ENCODE measurements around the gene PPP2R5C.

The PPP2R5C gene

DNA sequence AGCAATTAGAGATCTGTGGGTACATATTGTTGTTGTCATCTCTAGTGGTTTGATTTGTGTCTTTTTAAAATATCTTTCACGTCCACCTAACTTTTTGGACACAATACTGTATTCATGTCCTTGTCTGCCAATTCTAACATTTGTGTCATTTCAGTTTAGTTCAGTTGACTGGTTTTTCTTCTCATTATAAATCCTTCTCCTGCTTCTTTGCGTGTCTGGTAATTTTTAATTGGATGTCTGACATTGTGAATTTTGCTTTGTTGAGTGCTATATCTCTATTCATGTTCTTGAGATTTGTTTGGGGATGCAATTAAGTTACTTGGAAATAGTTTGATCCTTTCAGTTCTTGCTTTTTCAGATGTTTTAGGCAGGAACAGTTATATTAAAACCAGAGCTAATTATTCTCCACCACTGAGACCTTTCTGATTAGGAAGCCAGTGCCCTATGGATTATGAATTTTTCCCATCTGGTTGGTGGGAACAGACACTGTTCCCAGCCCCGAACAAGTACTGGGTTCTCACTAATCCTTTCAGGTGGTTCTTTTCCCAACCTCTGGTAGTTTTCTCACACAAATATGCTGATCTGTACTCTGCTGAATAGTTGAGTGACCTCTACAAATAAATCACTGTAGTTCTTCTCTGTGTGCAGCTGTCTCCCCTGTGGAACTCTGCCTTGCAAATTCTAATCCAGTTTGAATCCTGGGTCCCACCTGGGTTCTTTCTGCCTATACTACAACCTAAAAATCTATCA lies 111.7 kb downstream of the PPP2R5C start:
- no peak for DNase-seq

GRCh38 chr14:101873991-101874390 lies 112.5 kb downstream of the PPP2R5C start:
- DNase-seq = no peak

DNA sequence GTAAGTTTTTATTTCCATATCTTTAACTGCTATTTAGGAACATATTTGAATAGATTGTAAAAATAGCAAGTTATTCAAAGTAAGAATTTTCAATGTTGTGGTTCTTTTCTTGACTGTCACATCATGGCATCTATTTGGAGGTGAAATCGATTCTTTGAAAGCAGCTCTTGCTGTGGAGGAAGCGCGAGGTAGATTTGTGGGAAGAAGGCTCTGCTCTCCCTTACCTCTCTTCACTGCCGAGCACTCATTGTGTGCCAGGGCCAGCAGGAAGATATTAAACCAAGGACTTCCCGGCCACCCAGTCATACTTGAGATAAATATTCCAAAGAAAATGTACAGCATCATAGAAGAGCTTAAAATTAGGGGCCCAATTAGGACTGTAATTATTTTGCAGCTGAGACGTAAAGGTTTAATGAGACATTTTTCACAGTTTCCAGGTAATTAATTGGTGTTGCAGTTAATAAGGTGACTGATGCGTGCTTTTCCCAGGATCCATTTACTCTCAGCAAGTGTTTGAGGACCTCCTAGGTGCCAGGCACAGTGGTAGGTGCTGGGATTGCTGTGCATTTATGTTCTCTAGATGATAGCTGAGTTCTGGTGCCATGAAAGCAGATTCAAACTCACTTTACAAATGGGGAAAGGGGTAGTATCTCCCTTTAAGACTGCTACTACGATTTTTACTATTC lies 113.7 kb downstream of the PPP2R5C start:
- no peak for DNase-seq

DNA sequence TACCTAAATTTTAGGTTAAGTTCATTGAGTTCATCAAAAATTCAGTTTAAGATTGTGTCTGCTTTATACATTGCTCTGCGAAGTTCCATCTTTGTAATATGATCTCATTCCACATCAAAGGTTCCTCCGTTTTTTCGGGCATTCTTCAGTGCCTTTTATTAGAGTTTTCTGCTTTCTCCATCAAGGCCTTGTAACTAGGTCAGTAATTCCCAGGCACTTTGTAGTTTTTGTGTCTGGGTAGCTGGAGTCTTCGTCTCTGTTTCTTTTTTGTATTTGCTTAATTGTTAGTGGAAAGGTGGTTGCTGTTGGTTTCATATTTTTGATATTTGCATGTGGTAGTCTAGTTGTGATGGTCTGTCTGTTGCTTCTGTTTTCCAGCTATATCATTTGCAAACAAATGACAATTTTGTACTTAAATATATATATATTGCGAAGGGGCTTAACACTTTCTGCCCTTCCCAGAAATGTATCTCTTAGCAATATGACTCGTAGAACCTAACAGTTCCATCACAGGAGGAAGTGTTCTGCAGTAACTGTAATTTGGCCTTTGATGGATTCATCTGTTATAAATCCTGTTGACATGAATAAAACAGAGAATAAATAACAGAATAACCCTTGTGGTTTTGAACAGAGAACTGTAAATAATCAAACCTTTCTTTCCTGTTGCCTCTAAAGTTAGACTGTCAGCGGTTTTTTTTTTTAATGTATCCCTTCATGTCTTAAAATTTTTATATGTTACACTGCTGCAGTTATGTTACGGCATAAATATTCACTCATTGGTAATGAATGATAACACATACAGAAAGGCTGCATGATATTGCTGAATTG lies 114.4 kb downstream of the PPP2R5C start:
- DNase-seq = no peak

GRCh38 chr14:101876555-101876938 lies 115.0 kb downstream of the PPP2R5C start:
- peak; percentile 54 for DNase-seq

DNA sequence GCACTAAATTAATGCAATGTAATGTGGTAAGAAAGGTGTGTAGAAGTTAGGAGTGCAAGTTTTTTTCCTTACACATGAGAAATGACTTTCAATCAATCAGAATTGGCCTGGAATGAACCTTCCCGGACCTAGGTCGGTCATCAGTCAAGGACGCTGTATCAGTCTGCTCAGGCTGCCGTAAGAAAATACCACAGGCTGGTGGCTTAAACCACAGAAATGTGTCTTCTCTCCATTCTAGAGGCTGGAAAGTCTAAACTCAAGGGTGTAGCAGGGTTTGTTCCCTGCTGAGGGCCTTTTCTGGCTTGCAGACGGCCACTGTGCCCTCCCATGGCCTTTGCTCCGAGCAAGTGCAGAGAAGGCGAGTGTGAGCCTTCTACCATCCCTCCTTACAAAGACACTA lies 116.3 kb downstream of the PPP2R5C start:
- no peak for DNase-seq

- no peak for DNase-seq
Measured at GRCh38 chr14:101878211-101878821, 116.8 kb downstream of the PPP2R5C start.

DNA sequence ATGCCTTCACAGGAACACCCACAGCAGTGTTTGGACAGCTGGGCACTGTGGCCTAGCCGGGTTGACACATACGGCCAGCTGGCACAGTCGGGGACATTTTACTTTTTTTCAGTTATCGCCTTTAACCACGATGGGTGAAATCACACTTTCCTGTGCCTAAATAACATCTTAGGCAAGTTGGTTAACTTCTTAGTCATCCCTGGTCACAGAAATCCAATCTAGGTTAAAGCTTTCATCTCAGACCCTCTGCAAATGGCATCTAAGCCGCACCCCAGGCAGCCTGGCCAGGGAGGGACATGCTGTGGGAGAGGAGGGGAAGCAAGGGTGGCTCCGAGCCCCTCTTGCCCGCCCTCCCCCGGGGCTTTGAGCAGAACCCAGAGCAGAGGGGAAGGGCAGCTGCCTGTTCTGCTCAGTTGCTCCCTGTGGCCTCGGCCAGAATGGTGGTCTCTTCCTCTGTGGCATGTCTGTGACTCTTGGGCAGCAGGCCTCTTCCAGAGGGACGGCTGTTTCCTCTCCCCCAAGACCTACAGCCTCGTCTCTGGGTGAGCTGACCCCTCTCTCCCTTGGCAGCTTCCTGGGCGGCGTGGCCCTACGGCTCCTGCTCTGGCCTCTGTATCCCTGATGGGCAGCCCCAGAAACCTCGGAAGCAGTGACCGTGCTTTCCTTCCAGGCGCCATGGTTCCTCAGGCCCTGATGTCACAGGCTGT lies 117.5 kb downstream of the PPP2R5C start:
- no peak for DNase-seq

GRCh38 chr14:101879529-101880336 lies 118.2 kb downstream of the PPP2R5C start:
- no peak for DNase-seq

- DNase-seq = no peak
Measured at GRCh38 chr14:101881426-101881825, 119.9 kb downstream of the PPP2R5C start.

- DNase-seq = no peak
Measured at GRCh38 chr14:101882141-101882935, 120.8 kb downstream of the PPP2R5C start.

DNA sequence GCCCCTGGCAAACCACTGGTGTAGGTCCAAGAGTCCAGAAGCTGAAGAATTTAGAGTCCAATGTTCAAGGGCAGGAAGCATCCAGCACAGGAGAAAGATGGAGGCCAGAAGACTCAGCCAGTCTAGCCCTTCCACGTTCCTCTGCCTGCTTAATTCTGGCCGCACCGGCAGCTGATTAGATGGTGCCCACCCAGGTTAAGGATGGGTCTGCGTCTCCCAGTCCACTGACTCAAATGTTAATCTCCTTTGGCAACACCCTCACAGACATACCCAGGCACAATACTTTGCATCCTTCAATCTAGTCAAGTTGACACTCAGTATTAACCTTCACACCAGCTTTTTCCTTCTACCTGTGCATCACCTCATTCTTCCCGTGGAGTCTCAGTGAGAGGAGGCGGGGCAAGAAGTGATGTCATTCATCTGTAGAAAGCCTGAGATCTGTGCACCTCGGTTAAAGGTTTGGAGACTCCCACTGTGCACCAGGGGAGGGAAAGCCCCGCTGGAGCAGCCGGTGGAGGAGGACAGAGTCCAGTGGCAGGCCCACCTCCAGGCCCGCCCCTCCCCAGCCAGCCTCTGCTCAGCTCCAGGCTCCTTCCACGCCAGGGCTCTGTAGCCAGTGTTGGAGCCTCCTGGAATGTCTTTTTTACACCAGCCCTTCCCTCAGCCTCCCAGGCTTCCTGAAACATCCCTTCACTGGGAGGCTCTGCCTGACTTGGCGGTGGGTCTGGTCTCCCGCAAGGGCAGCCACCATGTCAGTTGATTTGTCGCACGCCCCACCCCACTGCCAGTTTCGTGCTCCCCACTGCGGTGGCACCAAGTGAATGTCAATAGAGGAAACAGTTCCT lies 122.8 kb downstream of the PPP2R5C start:
- no peak for DNase-seq

DNA sequence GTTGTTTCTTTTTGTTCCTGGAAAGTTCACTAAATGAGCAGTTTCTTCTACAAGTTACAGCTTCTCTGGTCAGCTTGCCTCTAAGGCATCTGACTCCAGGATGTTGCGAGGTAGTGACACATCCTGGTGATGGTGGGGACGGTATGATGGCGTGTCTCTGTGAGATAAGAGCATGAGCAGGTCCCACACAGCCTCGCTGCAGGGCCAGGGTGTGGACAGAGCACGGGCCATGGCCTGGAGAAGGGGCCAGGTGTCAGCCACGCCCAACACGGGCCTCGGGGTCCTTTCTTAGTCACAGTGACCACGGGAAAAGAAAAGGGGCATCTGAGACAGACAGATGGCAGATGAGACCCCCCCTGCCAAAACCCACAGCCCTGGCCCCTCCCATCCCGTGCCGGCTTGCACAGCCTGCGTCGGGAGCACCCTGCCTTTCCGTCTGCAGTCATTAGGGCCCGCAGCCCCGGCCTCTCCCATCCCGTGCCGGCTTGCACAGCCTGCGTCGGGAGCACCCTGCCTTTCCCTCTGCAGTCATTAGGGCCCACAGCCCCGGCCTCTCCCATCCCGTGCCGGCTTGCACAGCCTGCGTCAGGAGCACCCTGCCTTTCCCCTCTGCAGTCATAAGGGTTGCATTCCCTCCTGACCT lies 123.5 kb downstream of the PPP2R5C start:
- DNase-seq = no peak

DNA sequence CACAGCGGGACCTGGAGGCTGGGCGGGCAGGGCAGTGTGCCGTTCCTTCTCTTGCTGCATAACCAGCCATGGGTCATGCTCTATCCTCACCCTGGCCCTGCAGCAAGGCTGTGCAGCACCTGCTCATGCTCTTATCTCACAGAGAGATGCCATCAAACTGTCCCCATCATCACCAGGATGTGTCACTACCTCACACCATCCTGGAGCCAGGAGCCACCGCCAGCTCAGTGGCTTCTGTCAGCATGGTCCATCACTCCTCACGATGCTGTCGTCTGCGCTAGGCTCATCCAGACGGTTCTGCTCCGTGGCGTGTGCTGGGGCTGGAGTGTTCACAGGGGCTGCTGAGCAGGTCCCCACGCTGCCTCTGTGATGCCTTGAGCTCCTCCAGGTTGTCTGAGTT lies 125.7 kb downstream of the PPP2R5C start:
- no peak for DNase-seq

DNA sequence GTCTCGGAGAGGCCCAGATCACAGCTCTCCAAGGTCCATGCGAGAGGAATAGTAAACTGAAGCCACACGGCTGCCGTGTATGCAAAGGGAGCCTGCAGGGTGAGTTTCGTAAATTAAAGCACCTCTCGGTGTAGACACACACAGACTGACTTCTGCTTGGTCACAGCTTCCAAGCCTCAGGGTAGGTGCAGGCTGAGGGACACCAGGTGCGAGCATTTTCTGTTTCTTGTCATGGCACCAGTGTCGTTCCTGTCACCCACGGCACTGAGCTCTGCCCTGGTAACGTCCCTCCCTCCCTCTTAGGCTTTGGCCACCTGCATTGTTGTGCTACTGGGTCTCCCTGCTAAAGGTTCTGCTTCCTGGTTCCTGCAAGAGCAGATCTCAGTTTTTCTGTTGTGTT lies 126.7 kb downstream of the PPP2R5C start:
- DNase-seq = no peak

- no peak for DNase-seq
Measured at GRCh38 chr14:101889366-101889765, 127.9 kb downstream of the PPP2R5C start.

DNA sequence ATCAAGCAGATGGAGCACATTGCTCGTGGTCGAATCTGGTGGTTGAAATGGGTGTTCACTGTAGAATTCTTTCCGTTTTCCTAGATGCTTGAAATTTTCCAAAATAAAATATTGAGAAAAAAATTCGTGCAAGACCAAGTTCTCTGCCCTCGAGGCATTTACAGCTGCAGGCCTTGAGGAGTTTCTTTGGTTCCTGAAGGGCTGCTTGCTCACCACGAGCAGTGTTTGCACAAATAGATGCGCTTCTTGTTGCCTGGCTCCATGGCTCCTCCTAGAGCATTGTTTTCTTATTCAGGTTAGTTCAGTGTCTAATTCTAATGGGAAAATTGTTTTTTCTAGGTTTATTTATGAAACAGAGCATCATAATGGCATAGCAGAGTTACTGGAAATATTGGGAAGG lies 128.4 kb downstream of the PPP2R5C start:
- DNase-seq = no peak

- no peak for DNase-seq
Measured at GRCh38 chr14:101891471-101891870, 130.0 kb downstream of the PPP2R5C start.

GRCh38 chr14:101893759-101894158 lies 132.2 kb downstream of the PPP2R5C start:
- no peak for DNase-seq
